Right lung (tissue), 10 donors: ENCODE results near the gene BABAM1. TPM values are rescaled to one million over a fixed set of nuclear protein-coding genes. Genes with fewer than 3 reads are reported as not detected.

Experiments
- DNase-seq, 2 donors: peaks; one replicate each; pipeline ENCODE4 v3.0.0-alpha.2; 2013
- long read RNA-seq, 8 donors: transcript quantifications; one replicate each; lab custom pipeline, GENCODE V29; 2026
- polyA plus RNA-seq, 5 donors: library from polyadenylated mRNA; unstranded; fragments of 120-200 nt; gene quantifications; one replicate each; pipeline versions ENCODE4 v1.2.1 to v1.2.3, GENCODE V29; 2013; ENCODE audit warnings: inconsistent platforms in 1 of 5, low replicate concordance in 1 of 5; ENCODE audit not compliant: insufficient read length in 5 of 5, insufficient read depth in 1 of 5

Gene BABAM1
- polyA plus RNA-seq, result 100 to 1,000 TPM; 103 to 116 (median 106) TPM
- long read RNA-seq, donor 1, transcript BABAM1-208 (9 exons, 1,470 nt), result major isoform, 29 of 47 reads
- long read RNA-seq, donor 1, partial matches to known transcripts, result 5 of 47 reads
- long read RNA-seq, donor 1, other reads (novel, unspliced or antisense), result 0 of 47 reads
- long read RNA-seq, donor 2, transcript BABAM1-208 (9 exons, 1,470 nt), result major isoform, 19 of 28 reads
- long read RNA-seq, donor 2, partial matches to known transcripts, result 0 of 28 reads
- long read RNA-seq, donor 2, other reads (novel, unspliced or antisense), result 0 of 28 reads
- long read RNA-seq, donor 3, transcript BABAM1-201 (9 exons, 1,472 nt), result minor isoform, 7 of 30 reads
- long read RNA-seq, donor 3, transcript BABAM1-208 (9 exons, 1,470 nt), result major isoform, 19 of 30 reads
- long read RNA-seq, donor 3, partial matches to known transcripts, result 0 of 30 reads
- long read RNA-seq, donor 3, other reads (novel, unspliced or antisense), result 0 of 30 reads
- long read RNA-seq, donor 4, transcript BABAM1-208 (9 exons, 1,470 nt), result major isoform, 17 of 24 reads
- long read RNA-seq, donor 4, partial matches to known transcripts, result 0 of 24 reads
- long read RNA-seq, donor 4, other reads (novel, unspliced or antisense), result 0 of 24 reads
- long read RNA-seq, donor 5, transcript BABAM1-208 (9 exons, 1,470 nt), result major isoform, 39 of 68 reads
- long read RNA-seq, donor 5, transcript BABAM1-209 (3 exons, 424 nt), result minor isoform, 5 of 68 reads
- long read RNA-seq, donor 5, partial matches to known transcripts, result 13 of 68 reads
- long read RNA-seq, donor 5, other reads (novel, unspliced or antisense), result 0 of 68 reads
- long read RNA-seq, donor 6, transcript BABAM1-208 (9 exons, 1,470 nt), result major isoform, 27 of 44 reads
- long read RNA-seq, donor 6, transcript BABAM1-201 (9 exons, 1,472 nt), result minor isoform, 6 of 44 reads
- long read RNA-seq, donor 6, partial matches to known transcripts, result 7 of 44 reads
- long read RNA-seq, donor 6, other reads (novel, unspliced or antisense), result 0 of 44 reads
- long read RNA-seq, donor 7, transcript BABAM1-201 (9 exons, 1,472 nt), result minor isoform, 7 of 42 reads
- long read RNA-seq, donor 7, transcript BABAM1-208 (9 exons, 1,470 nt), result major isoform, 25 of 42 reads
- long read RNA-seq, donor 7, partial matches to known transcripts, result 6 of 42 reads
- long read RNA-seq, donor 7, other reads (novel, unspliced or antisense), result 0 of 42 reads
- long read RNA-seq, donor 8, transcript BABAM1-208 (9 exons, 1,470 nt), result major isoform, 6 of 9 reads
- long read RNA-seq, donor 8, partial matches to known transcripts, result 0 of 9 reads
- long read RNA-seq, donor 8, other reads (novel, unspliced or antisense), result 0 of 9 reads

DNA sequence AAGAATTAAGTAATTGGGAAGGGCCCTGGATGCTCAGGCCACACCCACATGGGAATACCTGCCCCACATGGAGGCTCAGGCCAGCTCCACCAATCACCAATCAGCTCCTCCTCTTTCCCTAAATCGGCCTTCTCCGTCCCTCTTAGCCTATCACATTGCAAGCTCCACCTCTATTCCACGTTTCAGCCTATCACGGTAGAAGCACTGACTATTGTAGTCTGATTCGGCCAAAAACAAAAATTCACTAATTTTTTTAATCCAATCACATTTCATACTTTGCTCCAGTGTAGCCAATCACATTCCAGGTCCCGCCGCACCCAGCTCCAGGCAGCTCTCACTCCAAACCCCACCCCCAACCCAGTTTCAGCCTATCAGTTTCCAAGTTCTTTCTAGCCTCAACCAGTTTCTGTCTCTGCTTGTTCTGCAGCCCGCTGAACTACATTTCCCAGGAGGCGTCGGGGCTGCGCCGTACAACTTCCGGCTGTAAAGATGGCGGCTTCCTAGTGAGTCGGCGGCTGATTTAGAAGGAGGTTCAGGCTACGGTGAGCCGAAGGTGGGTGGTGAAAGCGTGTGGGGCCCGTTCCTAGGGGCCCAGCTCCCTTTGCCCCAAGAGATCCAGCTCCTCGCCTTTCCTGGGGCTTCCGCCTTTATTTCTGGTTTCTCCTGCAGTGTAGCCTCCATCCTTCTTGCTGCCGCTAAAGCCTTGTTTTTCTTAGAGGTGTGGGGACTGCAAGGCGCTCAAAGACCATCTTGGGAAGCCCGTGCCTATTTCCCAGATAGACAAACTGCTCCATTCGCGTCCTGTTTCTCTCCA, at the start of gene BABAM1:
BABAM1 (plus strand) TSS at position 469 of the 814 bp plus-strand sequence. CDS start 1,364 bp downstream, outside the sequence.
- peak; percentile 94 to 97 for DNase-seq

GRCh38 chr19:17219286-17219685, 48.0 kb upstream of the BABAM1 start:
- DNase-seq, result no peak

DNA sequence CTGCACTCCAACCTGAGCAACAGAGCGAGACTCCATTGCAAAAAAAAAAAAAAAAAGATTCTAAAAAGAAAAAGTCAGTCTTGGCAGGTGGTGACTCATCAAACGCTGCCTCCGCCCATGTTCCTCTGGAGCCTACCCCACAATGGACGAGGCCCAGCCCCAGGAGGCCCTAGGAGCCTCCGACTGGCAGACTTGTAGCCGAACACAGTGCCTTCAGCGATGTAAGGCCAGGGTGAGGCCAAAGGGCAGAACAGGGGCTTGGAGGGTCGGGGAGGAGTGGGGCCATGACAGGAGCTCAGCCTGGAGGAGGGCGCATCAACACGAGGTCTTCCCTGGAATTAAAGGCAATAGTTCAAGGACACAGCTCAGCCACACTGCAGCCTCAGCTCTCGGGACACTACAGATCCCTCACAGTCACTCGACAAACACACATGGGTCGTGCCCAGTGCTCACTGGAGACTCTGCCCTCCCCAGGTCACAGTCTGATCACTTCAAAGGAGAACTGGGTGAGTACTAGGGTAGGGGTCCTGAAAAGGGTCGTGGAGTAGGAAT, 47.0 kb upstream of the BABAM1 start:
- no peak for DNase-seq

GRCh38 chr19:17225053-17225452, 42.2 kb upstream of the BABAM1 start:
- no peak for DNase-seq

DNA sequence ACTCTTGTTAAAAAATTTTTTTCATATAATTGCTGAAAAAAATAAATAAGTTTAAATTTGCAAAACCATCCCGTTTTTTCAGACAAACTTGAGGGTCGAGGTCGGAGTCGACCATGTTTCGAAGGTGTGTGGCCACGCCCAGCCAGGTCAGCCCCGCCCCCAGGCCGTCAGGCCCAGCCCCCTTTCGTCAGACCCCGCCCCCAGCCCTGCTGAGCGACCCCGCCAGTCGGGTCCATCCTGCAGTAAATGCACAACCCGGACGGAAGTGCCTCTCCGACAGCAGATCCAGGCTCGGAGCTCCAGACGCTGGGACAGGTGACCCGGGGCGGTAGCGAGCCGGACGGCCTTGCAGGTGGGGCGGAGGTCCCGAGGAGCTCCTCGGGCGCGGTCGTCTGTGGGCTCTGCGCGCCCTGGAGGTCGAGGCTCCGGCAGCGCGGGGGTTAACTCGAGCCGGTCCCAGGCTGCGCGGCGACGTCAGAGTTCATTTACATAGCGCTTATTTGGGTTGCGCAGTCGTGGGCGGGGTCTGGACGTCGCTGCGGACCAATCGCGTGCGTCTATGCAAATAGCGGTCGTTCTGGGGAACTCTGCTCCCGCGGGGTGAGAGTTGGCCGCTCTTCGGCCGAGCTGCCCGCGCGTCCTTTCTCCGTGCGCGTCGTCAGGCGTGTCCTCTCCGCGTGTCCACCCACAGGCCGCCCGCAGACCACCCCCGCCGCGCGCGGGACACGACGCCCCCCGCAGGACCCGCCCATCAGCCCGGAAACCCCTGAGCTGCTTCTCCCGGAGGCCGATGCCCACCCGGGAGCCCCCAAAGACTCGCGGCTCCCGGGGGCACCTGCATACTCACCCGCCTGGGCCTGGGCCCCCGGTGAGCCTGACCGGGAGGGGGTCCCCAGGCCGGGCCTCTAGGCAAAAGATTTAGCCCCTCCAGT, 41.0 kb upstream of the BABAM1 start, which contains the start of gene OCEL1:
OCEL1 (plus strand) TSS at position 225 of the 932 bp plus-strand sequence; CDS start at position 247, 22 bp downstream.
- DNase-seq, result peak; percentile 98

DNA sequence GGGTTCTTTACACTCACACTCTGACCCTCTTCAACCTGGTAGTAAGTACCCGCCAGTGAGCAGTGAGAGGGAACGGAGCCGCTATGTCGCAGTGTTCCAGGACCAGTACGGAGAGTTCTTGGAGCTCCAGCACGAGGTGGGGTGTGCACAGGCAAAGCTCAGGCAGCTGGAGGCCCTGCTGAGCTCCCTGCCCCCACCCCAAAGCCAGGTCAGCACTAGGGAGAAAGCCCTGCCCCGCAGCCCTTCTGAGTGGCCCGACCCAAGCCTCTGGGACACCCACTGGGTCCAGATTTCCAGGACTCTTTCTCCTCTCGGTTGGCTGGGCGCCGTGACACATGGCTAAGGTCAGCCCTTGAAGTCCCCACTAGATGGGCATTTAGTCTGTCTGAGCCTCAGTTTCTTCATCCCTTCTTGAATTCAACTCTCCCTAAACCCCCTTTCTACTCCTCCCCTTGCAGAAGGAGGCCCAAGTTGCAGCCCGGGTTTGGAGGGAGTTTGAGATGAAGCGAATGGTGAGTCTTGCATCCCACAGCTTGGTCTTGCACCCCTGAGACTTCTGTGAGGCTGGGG, 39.4 kb upstream of the BABAM1 start:
- DNase-seq, result no peak

- no peak for DNase-seq
These were observed 37.4 kb upstream of the BABAM1 start for GRCh38 chr19:17229890-17230289.

GRCh38 chr19:17232258-17232657, 35.0 kb upstream of the BABAM1 start:
- no peak for DNase-seq

- DNase-seq, result no peak
These were observed 32.3 kb upstream of the BABAM1 start for GRCh38 chr19:17234911-17235299.

DNA sequence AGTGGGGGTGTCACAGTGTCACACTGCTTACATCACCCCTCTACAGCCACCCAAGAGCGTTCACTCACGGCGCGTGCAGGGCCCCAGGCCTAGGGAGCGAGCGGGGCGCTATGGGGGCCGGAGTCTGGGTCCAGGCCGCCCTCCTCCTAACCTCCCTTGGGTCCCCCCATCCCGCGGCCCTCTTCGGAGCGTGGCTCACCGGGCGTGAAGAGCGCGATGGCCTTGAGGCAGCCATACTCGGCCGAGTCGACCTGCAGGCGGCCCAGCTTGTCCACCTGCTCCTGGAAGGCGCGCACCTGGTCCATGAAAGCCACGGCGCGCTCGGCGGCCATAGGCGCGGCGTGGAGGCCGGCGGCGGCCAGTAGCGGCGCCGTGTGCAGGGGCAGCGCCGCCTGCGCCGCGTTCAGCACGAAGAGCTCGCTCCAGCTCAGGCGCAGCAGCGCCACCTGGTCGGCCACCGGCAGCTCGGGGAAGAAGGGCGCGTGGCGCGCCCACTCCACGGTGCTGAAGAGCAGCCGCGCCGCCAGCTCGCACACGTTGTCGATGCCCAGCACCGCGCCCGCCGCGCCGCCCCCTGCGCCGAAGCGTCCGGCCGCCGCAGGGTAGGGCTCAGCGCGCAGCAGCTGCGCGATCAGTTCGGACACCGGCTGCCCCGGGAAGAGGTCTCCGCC, 31.8 kb upstream of the BABAM1 start:
- peak; percentile 67 to 70 for DNase-seq

- DNase-seq, result peak in 1 of 2 donors; percentile 44
These were observed 31.1 kb upstream of the BABAM1 start for GRCh38 chr19:17235971-17236777.

DNA sequence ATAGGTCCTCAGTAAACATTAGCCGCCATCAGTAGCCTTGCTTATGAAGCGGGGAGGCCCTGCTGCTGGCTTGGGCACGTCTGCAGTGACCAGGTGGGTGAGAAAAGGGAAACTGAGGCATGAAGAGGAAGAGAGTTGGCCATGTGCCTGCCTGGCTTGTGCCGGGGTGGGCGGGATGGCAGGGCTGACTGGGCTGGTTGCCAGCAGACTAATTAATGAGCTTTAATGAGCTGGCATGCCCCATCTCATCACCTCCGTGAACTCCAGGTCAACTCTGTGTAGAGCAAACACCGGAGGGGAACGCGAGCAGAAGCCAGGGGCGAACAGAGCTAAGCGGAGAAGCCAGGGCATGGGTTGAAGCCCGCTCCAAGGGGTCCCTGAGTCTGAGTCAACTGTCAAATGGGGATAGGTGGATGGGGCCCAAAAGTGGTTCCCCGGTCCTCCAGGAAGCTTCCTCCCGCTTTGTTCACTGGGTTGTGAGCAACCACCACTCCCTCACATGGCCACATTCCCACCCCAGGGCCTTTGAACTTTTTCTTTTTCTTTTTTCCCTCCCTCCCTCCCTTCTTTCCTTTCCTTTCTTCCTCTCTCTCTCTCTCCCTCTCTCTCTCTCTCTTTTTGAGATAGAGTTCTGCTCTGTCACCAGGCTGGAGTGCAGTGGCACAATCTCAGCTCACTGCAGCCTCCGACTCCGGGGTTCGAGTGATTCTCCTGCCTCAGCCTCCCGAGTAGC, 30.3 kb upstream of the BABAM1 start:
- DNase-seq, result no peak

- no peak for DNase-seq
These were observed 29.2 kb upstream of the BABAM1 start for GRCh38 chr19:17237747-17238706.

- DNase-seq, result no peak
These were observed 27.0 kb upstream of the BABAM1 start for GRCh38 chr19:17240062-17240752.
